Tongue (tissue), 3 donors: ENCODE data around the gene PNMA3. TPM values are rescaled to one million over a fixed set of nuclear protein-coding genes. Genes with fewer than 3 reads are reported as not detected.
"Not testable (repeated sequence)": the region's sequence is repeated elsewhere in the genome, so short reads cannot be mapped to it uniquely, and the experiment has no call there.

ENCODE experiments used
- DNase-seq: peaks from one replicate; pipeline ENCODE4 v3.0.0-alpha.2; 2015
- small RNA-seq: library from RNA; depleted of rRNA; stranded (forward); fragments of <200 nt; gene quantifications from one replicate; pipeline ENCODE3, GENCODE V24; 2014; ENCODE audit warnings: low replicate concordance
- total RNA-seq: library from RNA; depleted of rRNA; stranded (reverse); fragments of >200 nt; gene quantifications from one replicate; pipeline ENCODE4 v1.2.3, GENCODE V29; 2014

PNMA3 gene
- total RNA-seq, 1 donor from 2014 or later: 1.2 TPM

DNA sequence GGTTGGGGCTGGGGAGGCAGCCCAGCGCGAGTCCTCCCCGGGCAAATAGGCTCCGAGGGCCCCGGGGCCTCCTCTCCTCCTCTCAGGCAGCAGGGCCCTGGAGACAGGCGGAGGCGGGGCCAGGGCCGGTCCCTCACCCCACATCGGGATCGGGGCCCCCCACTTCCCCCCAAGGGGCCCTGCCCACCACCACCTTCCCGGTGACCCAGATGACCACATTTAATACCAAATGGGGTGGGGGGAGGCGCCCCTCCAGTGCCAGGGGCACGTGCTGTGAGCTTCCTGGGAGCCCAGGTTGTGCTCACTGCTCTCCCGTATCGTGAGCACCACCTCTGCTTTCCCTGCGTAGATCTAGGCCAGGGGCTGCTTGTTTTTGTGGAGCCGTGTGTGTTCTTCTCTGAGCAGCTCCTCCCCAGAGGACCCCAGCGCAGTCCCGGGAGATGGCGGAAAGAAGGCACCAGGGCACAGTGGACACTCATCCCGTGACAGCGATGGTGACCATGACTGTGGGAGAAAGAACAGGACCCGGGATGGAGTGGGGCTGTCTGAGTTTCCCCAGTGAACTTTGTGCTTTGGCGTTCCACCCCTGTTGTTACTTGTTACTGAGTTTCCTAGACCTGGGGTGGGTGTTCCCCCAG is 18.1 kb downstream of the PNMA3 start:
- no peak for DNase-seq

DNA sequence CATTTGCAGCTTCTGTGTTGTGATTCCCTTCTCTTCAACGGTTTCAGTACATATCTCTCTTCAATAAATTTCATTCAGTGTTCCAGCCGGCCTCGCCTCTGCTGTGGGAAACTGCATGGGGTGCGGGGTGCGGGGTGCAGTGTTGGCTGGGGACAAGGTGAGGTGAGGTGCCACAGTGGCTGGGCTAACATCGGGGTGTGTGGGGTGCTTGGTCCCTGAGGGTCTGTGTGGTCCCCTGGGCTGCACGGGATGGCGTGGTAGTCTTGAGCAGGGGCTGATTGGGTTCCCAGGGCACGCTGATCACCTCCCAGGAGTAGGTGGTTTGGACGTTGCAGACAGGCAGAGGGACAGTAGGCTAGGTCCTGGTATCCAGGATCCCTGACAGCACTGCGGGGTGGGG is 18.7 kb downstream of the PNMA3 start:
- DNase-seq: no peak

DNA sequence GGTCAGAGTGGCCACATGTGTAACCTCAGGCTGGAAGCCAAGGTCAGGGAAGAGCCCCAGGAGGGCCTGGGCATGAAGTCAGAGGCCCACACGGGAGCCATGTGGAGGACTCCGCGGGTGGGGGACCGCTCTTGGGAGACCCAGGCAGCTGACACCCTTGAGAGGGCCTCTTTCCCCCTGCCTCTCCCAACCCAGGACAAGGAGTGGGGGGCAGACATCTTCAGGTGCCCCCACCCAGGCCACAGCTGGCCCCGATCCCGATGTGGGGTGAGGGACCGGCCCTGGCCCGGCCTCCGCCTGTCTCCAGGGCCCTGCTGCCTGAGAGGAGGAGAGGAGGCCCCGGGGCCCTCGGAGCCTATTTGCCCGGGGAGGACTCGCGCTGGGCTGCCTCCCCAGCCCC is 19.1 kb downstream of the PNMA3 start:
- no peak for DNase-seq

DNA sequence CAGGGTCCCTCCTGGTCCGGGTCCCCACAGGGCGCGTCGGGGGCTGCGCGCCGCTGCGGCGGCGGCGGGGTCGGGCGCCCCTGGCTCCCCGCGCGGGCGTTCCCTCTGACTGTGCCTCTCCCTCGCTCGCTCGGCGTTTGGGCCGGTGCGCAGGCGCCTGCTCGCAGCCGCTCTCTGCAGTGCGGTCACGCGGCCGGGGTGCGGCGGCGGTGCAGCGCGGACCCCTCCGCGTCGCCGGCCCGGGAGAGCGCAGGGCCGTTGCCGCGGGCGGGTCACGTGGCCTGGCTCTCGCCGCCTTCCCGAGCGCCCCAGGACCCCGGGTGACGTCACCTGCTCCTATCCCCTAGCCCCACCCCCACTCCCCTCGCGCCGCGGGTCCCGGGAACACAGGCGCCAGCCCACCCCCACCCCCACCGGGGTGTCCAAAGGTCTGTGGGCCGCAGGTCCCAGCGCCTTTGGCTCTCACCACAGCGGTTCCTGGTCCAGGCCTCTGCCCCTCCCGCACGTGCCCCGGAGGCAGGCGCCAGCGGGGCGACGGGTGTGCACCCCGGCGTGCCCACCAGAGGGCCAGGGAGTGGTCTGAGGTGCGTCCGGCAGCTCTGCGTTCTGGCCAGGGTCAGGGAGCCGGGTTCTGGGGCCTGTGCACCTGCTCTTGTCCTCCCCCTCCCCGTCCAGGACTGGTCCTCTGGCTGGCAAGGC is 21.3 kb downstream of the PNMA3 start:
- not testable (repeated sequence) for DNase-seq

DNA sequence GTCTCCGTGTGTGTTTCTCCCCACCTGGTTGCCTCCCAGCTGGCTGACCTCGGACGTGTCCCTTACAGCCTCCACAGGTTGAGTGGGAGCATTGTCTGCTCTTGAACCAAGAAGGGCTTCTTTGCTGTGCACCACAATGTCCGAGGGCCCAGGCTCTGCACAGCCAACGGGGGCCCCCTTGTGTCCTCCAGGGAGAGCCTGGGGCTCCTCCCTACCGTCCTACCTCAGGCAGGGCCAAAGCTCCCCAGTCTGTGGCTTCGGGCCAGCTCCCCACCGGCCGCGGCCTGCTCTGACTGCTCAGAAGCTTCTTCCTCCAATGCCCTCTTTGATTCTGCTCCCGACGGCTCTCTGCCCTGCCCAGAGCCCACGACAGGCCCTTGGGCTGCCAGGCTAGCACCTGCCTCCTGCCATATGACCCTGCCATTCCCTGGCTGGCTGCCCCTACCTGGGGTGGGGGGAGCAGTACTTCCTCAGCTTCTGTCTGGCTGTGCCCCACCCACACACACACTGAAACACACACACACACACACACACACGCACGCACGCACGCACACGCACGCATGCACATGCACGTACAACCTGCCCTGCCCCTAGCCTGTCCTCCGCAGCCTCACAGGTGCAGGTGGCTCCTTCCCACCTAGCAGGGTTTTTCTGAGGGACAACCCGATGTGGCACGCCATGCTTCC is 27.1 kb downstream of the PNMA3 start:
- not testable (repeated sequence) for DNase-seq

DNA sequence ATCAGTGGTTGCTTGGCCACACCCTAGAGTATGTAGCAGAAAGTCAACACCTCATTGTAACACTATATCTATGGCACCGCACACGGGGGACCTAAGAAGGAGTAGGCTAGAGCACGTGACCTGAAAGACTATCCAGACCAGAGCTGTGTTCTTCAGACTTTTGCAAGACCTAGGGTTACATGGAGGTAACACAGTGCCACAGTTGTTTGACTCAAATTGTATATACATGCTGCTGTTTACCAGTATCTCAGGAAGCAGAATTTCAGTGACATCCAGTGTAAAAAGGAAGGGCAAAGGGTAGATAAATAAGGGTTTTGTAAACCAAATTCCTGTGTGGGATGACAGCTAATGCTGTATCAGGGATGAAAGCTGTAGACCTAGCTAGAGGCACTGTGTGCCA is 46.1 kb downstream of the PNMA3 start:
- no peak for DNase-seq

DNA sequence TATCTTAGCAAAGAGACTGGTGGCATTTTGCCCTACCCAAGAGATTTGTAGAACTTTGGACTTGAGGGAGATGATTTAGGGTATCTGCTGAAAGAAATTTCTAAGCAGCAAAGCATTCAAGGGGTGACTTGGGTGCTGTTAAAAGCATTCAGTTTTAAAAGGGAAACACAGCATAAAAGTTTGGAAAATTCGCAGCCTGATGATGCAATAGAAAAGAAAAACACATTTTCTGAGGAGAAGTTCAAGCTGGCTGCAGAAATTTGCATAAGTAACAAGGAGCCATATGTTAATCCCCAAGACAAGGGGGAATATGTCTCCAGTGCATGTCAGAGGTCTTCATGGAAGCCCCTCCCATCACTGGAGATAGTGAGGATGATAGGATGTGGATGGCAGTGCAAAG is 48.7 kb downstream of the PNMA3 start:
- not testable (repeated sequence) for DNase-seq

DNA sequence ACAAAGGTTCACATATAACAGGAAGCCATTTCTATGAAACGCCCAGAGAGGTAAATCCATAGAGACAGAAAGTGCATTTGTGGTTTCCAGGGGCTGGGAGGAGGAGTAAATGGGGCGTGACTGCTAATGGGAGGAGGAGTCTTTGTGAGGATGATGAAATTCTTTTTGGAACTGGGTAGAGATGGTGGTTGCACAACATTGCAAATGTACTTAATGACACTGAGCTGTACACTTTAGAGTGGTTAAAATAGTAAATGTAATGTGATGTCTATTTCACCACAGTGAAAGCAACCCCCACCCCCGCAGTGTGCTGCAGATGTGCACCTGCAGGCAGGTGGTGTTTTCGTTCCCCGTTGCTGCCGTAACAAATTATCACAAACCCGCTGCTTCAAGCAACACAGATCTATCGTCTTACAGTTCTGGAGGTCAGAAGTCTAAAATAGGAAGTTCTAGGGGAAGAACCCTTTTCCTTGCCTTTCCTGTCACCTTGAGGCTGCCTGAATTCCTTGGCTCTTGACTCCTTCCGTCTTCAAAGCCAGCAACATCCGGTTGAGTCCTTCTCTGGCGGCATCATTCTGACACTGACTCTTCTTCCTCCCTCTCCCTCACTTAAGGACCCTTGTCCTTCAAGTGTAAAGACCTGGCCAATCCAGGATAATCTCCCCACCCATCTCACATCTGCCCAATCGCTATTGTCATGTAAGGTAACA is 50.0 kb downstream of the PNMA3 start:
- not testable (repeated sequence) for DNase-seq

Small RNA genes within 50 kb of the gene (small RNA-seq; reads per million reads assigned to genes)
- not detected for gene AC243428.1

Other genes with a start within 250 kb of the PNMA3 start
- gene CETN2, start 225.7 kb upstream of the PNMA3 start, total RNA-seq: 23.1 TPM
- 5.9 TPM for gene NSDHL, start 225.4 kb upstream of the PNMA3 start, total RNA-seq
- 22.6 TPM for gene ZNF185, start 158.4 kb upstream of the PNMA3 start, total RNA-seq
- not detected for gene PNMA5, start 62.4 kb upstream of the PNMA3 start, total RNA-seq
- gene PNMA6A, start 16.0 kb downstream of the PNMA3 start, total RNA-seq: 2.1 TPM
- not detected for gene MAGEA1, start 122.8 kb downstream of the PNMA3 start, total RNA-seq